ENCODE results near the gene C11orf54. TPM values are rescaled to one million over a fixed set of nuclear protein-coding genes. Genes with fewer than 3 reads are reported as not detected.
"Not testable (repeated sequence)": the region's sequence is repeated elsewhere in the genome, so short reads cannot be mapped to it uniquely, and the experiment has no call there.

The C11orf54 gene
- total and polyA plus RNA-seq, 12 donors: 15.2 to 68.2 (median 33.7) TPM

GRCh38 chr11:93741882-93742226 is 382 bp downstream of the C11orf54 start:
- H3K27me3 ChIP-seq: no peaks in the 10 kb centered on the region
- intact Hi-C loops (cut with DNase I): loop anchor here in 1 of 2 donors (5.0 kb wide), 1 partner anchor 40 kb away; the partner anchor contains the start of gene MED17
- peaks cover 9 to 46% of the 10 kb centered on the region in 2 donors for H3K4me1 ChIP-seq (replicated peaks in 1 of 2)
- H3K27ac ChIP-seq: peak overlapping the region; percentile 87 to 96 (median 92)
- TF ChIP-seq, protein P1, sequence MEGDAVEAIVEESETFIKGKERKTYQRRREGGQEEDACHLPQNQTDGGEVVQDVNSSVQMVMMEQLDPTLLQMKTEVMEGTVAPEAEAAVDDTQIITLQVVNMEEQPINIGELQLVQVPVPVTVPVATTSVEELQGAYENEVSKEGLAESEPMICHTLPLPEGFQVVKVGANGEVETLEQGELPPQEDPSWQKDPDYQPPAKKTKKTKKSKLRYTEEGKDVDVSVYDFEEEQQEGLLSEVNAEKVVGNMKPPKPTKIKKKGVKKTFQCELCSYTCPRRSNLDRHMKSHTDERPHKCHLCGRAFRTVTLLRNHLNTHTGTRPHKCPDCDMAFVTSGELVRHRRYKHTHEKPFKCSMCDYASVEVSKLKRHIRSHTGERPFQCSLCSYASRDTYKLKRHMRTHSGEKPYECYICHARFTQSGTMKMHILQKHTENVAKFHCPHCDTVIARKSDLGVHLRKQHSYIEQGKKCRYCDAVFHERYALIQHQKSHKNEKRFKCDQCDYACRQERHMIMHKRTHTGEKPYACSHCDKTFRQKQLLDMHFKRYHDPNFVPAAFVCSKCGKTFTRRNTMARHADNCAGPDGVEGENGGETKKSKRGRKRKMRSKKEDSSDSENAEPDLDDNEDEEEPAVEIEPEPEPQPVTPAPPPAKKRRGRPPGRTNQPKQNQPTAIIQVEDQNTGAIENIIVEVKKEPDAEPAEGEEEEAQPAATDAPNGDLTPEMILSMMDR (IDR thresholded peaks at IDR 0.05): no peak
- peak in 1 of 2 donors; percentile 6 for TF ChIP-seq POLR2A (IDR thresholded peaks at IDR 0.05)
- no peaks in the 10 kb centered on the region for H3K9me3 ChIP-seq (replicated peaks in 1 of 3)
- H3K4me3 ChIP-seq: peak overlapping the region; percentile 19 to 69 (median 60)
- 1 to 2% (median 1%) methylated on average over 8 of the region's 8 CpGs for WGBS, 4 donors
- peaks cover 0 to 24% of the 10 kb centered on the region in 2 donors for H3K36me3 ChIP-seq (replicated peaks in 1 of 2)
- DNase-seq: peak; percentile 49 to 88 (median 78)

DNA sequence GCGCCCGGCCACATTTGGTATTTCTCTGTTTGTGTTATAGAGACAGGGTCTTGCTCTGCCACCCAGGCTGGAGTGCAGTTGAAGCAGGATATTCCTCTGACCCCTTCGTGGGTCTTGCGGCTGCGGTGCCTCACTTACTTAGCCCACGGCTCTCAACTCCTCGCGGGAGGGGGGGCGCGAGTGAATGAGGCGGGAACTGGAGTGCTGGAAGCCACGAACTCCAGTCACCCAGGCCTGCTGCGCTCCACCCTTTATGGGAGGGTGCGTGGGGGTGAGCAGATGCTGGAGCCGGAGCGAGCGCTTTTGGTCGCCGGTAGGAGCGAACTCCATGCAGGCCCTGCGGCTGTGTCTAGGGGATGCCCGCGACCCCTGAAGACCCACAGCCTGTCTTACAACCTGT is 1.8 kb downstream of the C11orf54 start:
- Histone ChIP-seq H3K4me1 (replicated peaks in 1 of 2) (peaks cover 9 to 32% of the 10 kb centered on the region in 2 donors), H3K36me3 (replicated peaks in 1 of 2) (peaks cover 0 to 10% of the 10 kb centered on the region in 2 donors), H3K27ac (no peak overlapping the region), H3K4me3 (no peak overlapping the region), H3K27me3 (no peaks in the 10 kb centered on the region), H3K9me3 (replicated peaks in 1 of 3) (no peaks in the 10 kb centered on the region)
- intact Hi-C loops (cut with DNase I): loop anchor here in 1 of 2 donors (5.0 kb wide), 1 partner anchor 39 kb away; the partner anchor contains the start of gene MED17
- no peak for DNase-seq
- TF ChIP-seq POLR2A (IDR thresholded peaks at IDR 0.05): no peak
- TF ChIP-seq, protein P1 (IDR thresholded peaks at IDR 0.05): no peak
- 90 to 94% (median 93%) methylated on average over 20 to 23 of the region's 23 CpGs for WGBS, 4 donors

GRCh38 chr11:93744669-93745004 is 3.2 kb downstream of the C11orf54 start:
- peak overlapping the region in 2 of 5 donors; percentile 29 to 34 for H3K27ac ChIP-seq
- peaks cover 0 to 5% of the 10 kb centered on the region in 2 donors for H3K36me3 ChIP-seq (replicated peaks in 1 of 2)
- H3K4me1 ChIP-seq (replicated peaks in 1 of 2): peaks cover 3 to 19% of the 10 kb centered on the region in 2 donors
- no peak overlapping the region for H3K4me3 ChIP-seq
- no peak for DNase-seq
- 57 to 78% (median 59%) methylated on average over 7 of the region's 7 CpGs for WGBS, 4 donors
- no peaks in the 10 kb centered on the region for H3K9me3 ChIP-seq (replicated peaks in 1 of 3)
- no peaks in the 10 kb centered on the region for H3K27me3 ChIP-seq
- no peak for TF ChIP-seq POLR2A (IDR thresholded peaks at IDR 0.05)
- TF ChIP-seq, protein P1 (IDR thresholded peaks at IDR 0.05): no peak
- intact Hi-C loops (cut with DNase I): loop anchor here in 1 of 2 donors (5.0 kb wide), 1 partner anchor 38 kb away; the partner anchor contains the start of gene MED17

- H3K9me3 ChIP-seq (replicated peaks in 1 of 3); DNase-seq; H3K27me3 ChIP-seq; H3K36me3 ChIP-seq (replicated peaks in 1 of 2); intact Hi-C loops (cut with DNase I); H3K4me3 ChIP-seq: not testable (repeated sequence)
- peak overlapping the region in 2 of 5 donors; percentile 29 to 34 for H3K27ac ChIP-seq
- 50 to 73% (median 60%) methylated on average over 12 of the region's 12 CpGs for WGBS, 4 donors
- H3K4me1 ChIP-seq (replicated peaks in 1 of 2): peaks cover under 1 to 13% of the 10 kb centered on the region in 2 donors
- TF ChIP-seq POLR2A (IDR thresholded peaks at IDR 0.05): peak in 1 of 2 donors; percentile 16
Measured at GRCh38 chr11:93745005-93745755, 3.7 kb downstream of the C11orf54 start.

All from adrenal gland (tissue), 12 donors.